Heart left ventricle (tissue), 13 donors: ENCODE data around the gene RNF186.

Experiments
- POLR2A ChIP-seq, 2 donors: fragments of 450-650 bp; IDR thresholded peaks; one replicate each; pipeline ENCODE4 v1.6.1; 2017; ENCODE audit warnings: antibody characterized with exemption in 2 of 2, mild to moderate bottlenecking in 2 of 2, moderate library complexity in 2 of 2
- TF ChIP-seq, protein P1 (sequence below), 12 donors: fragments of 200-600 bp; sonication (generic) in 4 of 12; IDR thresholded peaks; one replicate each; pipeline versions ENCODE4 v1.5.0 to v1.8.0; 2018 to 2022; ENCODE audit warnings: antibody characterized with exemption in 12 of 12, mild to moderate bottlenecking in 5 of 12
- donor health status: ischemic (EF 13 %, LVEDD 7.1; RV severe dilation, severe dysfunction).
- donor health status: DM: no; HTN: yes; CAD: no.
- donor health status: DM: no; HTN: no; CAD: no.
- donor health status: ischemic (EF 25% LVEDD 6.9; RV normal size, moderate dysfunction).
- donor health status: ischemic (EF 25% LVEDD 5.7; RV mildly dilated, moderate dysfunction).
- donor health status: ischemic (EF 35%, LVEDD 5.7; RV mildly dilated, moderate dysfunction).
- donor health status: nonischemic (EF 11% LVEDD 7.7; RV severe dilation, severe dysfunction).
- donor health status: DM: yes; HTN: yes; CAD: no.
- donor health status: PGD.
- donor health status: ischemic (EF 29% LVEDD 5.4; RV normal size, mild dysfunction).
- donor health status: nonischemic (EF 23%, LVEDD 6.1; RV moderate dilation, normal function).

DNA sequence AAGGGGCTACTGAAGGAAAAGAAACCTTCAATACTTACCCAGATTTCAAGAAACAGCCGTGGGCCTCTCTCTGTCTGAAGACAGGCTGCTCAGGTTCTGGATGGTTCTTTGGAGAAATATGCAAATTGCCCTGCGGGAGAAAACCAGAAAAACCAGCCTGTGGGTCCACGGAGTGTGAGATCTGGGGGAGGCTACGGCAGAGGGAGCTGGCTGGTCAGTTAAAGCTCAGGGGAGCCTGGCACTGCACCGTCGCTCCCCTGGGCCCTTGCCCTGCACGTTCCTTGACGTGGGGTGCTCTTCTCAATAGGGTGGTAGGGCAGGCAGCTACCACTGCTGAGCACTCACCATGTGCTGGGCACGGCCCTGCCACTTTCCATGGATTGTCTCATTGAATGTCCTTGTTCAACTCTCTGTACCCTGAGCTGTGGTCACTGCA is 28.1 kb downstream of the RNF186 start:
- TF ChIP-seq POLR2A (IDR thresholded peaks at IDR 0.05), result no peak
- TF ChIP-seq, protein P1, sequence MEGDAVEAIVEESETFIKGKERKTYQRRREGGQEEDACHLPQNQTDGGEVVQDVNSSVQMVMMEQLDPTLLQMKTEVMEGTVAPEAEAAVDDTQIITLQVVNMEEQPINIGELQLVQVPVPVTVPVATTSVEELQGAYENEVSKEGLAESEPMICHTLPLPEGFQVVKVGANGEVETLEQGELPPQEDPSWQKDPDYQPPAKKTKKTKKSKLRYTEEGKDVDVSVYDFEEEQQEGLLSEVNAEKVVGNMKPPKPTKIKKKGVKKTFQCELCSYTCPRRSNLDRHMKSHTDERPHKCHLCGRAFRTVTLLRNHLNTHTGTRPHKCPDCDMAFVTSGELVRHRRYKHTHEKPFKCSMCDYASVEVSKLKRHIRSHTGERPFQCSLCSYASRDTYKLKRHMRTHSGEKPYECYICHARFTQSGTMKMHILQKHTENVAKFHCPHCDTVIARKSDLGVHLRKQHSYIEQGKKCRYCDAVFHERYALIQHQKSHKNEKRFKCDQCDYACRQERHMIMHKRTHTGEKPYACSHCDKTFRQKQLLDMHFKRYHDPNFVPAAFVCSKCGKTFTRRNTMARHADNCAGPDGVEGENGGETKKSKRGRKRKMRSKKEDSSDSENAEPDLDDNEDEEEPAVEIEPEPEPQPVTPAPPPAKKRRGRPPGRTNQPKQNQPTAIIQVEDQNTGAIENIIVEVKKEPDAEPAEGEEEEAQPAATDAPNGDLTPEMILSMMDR (IDR thresholded peaks at IDR 0.05), result no peak
